HG02943 (cell line): ENCODE results near the gene SLC25A33.
A peak's percentile ranks its signal among the peaks of the same experiment; 100 is the strongest.
"Not testable (repeated sequence)": the region's sequence is repeated elsewhere in the genome, so short reads cannot be mapped to it uniquely, and the experiment has no call there.

Experiments
- ATAC-seq: cut with Tn5 transposase; IDR thresholded peaks from one replicate; pipeline ENCODE4 v1.9.1; 2021; ENCODE audit warnings: mild to moderate bottlenecking, low read depth, moderate library complexity; ENCODE audit not compliant: unreplicated experiment

Gene SLC25A33, protein sequence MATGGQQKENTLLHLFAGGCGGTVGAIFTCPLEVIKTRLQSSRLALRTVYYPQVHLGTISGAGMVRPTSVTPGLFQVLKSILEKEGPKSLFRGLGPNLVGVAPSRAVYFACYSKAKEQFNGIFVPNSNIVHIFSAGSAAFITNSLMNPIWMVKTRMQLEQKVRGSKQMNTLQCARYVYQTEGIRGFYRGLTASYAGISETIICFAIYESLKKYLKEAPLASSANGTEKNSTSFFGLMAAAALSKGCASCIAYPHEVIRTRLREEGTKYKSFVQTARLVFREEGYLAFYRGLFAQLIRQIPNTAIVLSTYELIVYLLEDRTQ

DNA sequence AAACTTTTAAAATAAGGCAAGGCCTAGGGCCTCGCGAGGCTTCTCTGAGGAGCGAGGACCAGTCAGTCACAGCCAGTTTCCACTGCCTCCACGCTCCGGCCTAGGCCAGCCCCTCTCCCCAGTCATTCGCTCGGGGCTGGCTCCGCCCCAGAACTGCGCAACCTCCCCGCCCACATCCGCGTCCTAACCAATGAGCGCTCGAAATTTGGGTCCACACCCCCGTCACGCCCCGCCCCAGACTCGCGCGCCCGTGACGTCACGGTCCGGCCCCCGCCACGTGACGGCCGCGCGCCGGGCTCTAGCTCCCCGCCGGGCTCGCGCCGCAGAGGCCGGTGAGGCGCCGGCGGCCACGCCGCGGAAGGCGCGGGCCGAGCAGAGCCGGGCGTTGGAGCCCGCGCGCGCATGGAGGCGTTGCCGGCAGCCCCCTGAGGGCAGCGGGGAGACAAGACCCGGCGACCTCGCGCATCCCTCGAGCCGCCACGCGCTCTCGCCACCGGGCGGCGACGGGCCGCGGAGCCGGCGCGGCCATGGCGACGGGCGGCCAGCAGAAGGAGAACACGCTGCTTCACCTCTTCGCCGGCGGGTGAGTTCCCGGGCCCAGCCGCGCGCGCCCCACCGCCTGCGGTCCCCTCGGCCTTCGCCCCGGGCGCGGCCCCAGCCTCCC lies at the start of gene SLC25A33:
TSS of gene SLC25A33 (plus strand) at position 301 of the 664 bp plus-strand sequence. CDS start at position 528, 227 bp downstream.
- ATAC-seq: peak; percentile 93

DNA sequence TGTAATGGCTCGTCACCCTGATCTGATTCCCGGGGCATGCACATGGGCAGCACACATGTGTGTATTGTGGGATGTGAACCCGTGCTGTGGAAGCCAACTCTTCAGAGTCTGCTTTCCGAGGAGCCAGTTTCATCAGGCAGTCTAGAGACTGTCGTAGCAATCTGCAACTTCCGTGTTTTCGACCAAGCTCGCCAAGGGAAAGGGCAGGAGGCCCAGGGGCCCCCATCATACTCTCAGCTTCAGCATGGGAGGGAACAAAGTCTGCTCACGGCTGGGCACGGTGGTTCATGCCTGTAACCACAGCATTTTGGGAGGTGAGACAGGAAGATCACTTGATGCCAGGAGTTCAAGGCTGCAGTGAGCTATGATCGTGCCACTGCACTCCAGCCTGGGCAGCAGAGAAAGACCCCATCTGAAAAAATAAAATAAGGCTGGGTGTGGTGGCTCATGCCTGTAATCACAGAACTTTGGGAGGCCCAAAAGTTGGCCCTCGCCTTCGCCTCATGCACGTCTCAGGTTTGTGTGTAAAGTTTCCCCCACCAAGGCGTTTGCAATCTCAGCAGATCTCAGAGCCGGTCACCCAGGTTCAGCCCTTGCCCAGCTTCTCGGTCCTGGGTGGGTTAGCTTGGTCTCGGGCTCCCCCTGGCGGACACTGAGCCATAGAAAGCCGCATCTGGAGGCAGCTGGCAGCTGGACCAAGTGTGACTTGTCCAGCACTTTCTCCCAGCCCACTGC lies 48.5 kb upstream of the SLC25A33 start:
- ATAC-seq: no peak

DNA sequence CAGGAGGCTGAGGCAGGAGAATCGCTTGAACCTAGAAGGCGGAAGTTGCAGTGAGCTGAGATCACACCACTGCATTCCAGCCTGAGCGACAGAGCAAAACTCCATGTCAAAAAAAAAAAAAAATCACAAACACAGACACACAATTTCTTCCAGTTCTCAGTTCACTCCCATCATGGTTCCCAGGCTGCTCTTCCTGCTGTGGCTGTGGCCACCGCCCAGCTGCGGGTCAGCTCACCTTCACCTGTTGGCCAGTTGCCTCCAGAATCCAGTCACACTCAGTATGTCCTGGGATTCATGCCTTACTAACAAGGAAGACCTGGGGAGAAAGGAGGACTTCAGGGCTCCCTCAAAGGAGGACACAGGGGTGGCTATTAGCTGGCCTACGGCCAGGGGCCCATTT lies 45.9 kb upstream of the SLC25A33 start:
- no peak for ATAC-seq

DNA sequence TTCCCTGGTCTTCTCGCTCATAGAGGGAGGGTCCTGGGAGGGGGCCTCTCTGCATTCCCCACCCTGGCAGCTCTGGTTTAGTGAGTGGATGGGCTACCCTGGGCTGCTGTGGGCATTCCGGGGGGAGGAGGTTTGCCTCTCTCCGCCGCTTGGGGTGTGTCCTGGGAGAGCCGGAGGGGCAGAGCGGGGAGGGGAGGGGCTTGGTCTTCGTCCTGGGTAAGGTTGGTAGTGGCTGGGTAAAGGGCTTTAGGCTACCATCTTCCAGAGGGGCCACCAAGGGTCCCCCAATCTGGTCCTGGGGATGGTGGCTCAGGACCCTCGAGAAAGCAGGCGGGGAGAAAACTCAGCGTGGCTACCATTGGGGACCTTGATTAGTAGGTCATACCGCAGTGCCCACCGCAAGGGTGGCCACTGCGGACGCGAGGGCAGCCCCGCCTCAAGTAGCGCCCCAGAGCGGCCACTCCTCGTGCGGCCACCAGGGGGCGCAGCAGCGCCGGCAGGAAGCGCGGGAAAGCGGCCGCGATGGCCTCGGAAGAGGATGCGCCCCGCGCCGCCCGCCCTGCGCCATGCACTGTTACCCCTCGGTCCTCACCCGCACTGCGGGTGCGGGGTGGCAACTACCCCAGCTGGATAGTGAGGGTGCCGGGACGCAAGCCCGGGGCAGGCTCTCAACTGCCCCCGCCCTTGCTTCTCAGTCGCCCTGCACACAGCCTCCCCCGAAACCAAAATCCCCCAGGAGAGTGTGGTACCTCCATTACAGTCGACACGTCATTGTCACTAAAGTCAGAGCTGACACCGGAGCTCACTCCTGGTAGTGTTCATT lies 44.1 kb upstream of the SLC25A33 start:
- ATAC-seq: no peak

DNA sequence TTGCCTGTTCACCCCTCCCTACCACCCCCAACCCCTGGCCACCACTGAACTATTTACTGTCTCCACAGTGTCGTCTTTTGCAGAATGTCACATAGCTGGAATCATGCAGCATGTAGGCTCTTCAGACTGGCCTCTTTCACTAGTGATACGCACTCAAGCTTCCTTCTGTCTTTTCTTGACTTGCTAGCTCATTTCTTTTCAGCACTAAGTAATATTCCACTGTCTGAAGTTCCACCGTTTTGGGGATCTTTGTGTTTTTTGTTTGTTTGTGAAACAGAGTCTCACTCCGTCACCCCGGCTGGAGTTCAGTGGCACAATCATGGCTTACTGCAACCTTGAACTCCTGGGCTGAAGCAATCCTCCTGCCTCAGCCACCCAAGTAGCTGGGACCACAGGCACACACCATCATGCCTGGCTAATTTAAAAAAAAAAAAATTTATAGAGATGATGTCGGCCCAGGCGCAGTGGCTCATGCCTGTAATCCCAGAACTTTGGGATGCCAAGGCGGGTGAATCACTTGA lies 43.4 kb upstream of the SLC25A33 start:
- ATAC-seq: no peak

GRCh38 chr1:9500756-9501754 lies 38.2 kb upstream of the SLC25A33 start:
- no peak for ATAC-seq

- no peak for ATAC-seq
Observed at GRCh38 chr1:9503001-9503675, 36.1 kb upstream of the SLC25A33 start.

GRCh38 chr1:9505143-9505542 lies 34.1 kb upstream of the SLC25A33 start:
- no peak for ATAC-seq

GRCh38 chr1:9506901-9507300 lies 32.4 kb upstream of the SLC25A33 start:
- ATAC-seq: no peak

DNA sequence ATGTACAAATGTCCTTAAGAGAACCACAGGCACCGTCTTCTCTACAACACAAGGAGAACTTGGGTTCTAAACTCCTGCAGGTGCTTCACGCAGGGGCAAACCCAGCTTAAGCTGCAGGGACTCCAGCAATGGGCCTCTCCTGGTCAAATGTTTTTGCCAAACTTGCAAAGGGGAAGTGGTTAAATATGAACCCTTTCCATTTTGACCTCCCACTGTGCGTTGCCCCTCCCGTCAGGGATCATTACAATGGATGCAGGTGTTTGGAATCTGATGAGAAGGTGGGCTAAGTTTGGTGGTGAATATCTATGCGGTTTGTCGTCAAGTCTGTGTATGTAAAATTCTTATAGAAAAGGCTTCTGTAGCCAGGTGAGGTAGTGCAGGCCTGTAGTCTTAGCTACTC lies 29.1 kb upstream of the SLC25A33 start:
- no peak for ATAC-seq

GRCh38 chr1:9515550-9515949 lies 23.7 kb upstream of the SLC25A33 start:
- not testable (repeated sequence) for ATAC-seq

- no peak for ATAC-seq
Observed at GRCh38 chr1:9518454-9518998, 20.7 kb upstream of the SLC25A33 start.

GRCh38 chr1:9520411-9520810 lies 18.9 kb upstream of the SLC25A33 start:
- ATAC-seq: no peak

DNA sequence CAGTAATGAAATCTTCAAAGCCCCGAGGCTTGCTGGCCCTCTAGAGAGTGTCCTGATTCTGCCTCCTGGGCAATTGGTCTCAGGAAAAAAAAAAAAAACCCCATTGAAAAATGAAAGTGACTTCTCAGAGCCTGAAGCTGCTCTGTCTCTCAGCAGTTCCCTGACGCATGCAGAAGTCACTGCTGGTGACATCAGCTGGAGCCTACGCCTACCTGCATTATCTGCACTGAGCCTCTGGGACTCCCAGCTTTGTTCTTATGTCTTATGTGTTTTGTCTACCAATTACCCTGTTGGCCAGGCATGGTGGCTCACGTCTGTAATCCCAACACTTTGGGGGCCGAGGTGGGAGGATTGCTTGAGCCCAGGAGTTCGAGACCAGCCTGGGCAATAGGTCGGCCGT lies 10.1 kb upstream of the SLC25A33 start:
- no peak for ATAC-seq

DNA sequence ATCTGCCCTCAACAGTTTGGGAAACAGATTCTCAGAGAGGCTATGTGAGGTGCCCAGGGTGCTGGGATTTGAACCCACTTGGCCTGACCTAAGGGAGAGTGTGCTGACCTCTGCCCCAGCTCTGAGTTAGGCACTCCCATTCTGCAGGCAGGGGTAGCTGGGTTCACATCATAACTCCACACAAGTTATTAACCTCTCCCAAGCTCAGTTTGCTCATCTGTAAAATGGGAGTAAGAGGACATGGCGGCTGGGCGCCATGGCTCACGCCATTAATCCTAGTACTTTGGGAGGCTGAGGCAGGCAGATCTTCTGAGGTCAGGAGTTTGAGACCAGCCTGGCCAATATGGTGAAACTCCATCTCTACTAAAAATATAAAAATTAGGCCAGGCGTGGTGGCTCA lies 8.9 kb upstream of the SLC25A33 start:
- ATAC-seq: no peak

- ATAC-seq: no peak
Observed at GRCh38 chr1:9534953-9535352, 4.3 kb upstream of the SLC25A33 start.

DNA sequence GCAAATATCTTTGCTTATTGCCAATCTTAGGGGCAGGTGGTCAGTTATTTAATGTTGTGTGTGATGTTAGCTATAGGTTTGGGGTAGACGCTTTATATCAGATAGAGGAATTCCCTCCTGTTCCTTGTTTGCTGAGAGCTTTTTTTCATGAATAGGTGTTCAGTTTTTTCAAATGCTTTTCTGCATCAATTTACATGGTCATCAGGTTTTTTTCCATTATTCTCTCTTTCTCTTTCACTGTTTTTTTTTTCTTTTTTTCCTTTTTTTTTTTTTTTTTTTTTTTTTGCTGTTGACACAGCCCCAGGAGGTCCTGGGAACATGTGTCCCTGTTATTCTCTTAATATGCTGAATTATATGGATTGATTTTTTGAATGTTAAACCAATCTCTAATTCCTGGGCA lies 3.0 kb upstream of the SLC25A33 start:
- no peak for ATAC-seq
